ENCODE results near the gene SARS1.

DNA sequence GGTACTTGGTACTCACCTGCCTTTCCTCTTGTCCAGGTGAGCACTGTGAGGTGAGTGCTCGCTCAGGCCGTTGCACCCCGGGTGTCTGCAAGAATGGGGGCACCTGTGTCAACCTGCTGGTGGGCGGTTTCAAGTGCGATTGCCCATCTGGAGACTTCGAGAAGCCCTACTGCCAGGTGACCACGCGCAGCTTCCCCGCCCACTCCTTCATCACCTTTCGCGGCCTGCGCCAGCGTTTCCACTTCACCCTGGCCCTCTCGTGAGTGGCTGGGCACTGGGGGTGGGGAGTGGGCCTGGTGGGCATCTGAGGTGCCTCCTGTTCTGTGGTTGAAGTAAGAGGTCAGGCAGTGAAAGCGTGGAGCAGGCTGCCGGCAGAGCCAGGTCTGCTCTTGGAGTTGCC lies 47.3 kb downstream of the SARS1 start:
- TF ChIP-seq, protein P1, sequence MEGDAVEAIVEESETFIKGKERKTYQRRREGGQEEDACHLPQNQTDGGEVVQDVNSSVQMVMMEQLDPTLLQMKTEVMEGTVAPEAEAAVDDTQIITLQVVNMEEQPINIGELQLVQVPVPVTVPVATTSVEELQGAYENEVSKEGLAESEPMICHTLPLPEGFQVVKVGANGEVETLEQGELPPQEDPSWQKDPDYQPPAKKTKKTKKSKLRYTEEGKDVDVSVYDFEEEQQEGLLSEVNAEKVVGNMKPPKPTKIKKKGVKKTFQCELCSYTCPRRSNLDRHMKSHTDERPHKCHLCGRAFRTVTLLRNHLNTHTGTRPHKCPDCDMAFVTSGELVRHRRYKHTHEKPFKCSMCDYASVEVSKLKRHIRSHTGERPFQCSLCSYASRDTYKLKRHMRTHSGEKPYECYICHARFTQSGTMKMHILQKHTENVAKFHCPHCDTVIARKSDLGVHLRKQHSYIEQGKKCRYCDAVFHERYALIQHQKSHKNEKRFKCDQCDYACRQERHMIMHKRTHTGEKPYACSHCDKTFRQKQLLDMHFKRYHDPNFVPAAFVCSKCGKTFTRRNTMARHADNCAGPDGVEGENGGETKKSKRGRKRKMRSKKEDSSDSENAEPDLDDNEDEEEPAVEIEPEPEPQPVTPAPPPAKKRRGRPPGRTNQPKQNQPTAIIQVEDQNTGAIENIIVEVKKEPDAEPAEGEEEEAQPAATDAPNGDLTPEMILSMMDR (IDR thresholded peaks at IDR 0.05): no peak
- no peak for TF ChIP-seq EP300 (IDR thresholded peaks at IDR 0.05)
